ENCODE measurements around the gene DSCAML1.

DNA sequence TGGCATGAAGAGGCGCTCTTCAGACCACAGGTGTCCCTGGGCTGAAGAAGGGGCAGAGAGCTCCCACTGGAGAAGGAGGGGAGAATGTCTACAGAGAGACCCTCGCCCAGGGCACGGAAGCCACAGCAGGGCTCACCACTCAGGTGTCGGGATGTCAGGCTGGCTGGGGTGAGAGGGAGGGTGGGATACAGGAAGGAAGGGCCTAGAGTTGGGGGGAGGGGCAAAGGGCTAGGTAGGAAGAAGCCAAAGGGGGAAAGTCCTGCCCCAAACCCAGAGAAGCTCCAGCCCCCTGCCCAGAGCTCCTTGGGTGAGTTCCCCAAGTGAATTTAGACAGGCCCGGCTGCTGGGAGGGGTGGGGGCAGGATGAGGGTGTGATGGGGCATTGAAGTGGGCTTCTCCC, 237.3 kb downstream of the DSCAML1 start:
- TF ChIP-seq, protein P1, sequence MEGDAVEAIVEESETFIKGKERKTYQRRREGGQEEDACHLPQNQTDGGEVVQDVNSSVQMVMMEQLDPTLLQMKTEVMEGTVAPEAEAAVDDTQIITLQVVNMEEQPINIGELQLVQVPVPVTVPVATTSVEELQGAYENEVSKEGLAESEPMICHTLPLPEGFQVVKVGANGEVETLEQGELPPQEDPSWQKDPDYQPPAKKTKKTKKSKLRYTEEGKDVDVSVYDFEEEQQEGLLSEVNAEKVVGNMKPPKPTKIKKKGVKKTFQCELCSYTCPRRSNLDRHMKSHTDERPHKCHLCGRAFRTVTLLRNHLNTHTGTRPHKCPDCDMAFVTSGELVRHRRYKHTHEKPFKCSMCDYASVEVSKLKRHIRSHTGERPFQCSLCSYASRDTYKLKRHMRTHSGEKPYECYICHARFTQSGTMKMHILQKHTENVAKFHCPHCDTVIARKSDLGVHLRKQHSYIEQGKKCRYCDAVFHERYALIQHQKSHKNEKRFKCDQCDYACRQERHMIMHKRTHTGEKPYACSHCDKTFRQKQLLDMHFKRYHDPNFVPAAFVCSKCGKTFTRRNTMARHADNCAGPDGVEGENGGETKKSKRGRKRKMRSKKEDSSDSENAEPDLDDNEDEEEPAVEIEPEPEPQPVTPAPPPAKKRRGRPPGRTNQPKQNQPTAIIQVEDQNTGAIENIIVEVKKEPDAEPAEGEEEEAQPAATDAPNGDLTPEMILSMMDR (IDR thresholded peaks at IDR 0.05; ENCODE audit: low read depth, low read length) = no peak
- no peak for TF ChIP-seq EZH2phosphoT487 (IDR thresholded peaks at IDR 0.05; ENCODE audit: low read depth)
